Lower leg skin (tissue), 4 donors: Measurements from ENCODE around the gene MX2. TPM values are rescaled to one million over a fixed set of nuclear protein-coding genes. Genes with fewer than 3 reads are reported as not detected.

Experiments used
- DNase-seq, 2 donors: peaks; one replicate each; pipeline ENCODE4 v3.0.0-alpha.2; 2019; ENCODE audit warnings: low spot score in 2 of 2
- H3K4me3 ChIP-seq: fragments of 200-600 bp; sonication (generic); 2 replicates; pipeline ENCODE4 v1.5.1; 2017; ENCODE audit warnings: mild to moderate bottlenecking, low read depth; ENCODE audit not compliant: poor library complexity, severe bottlenecking
- POLR2A ChIP-seq, 2 donors: fragments of 450-650 bp; IDR thresholded peaks; one replicate each; pipeline ENCODE4 v1.6.1; 2016 to 2017; ENCODE audit warnings: antibody characterized with exemption in 2 of 2, mild to moderate bottlenecking in 1 of 2, moderate library complexity in 1 of 2
- WGBS, 2 donors: methylation state at CpG; one replicate each; pipeline ENCODE4 v1.1.5; 2018; 5-methylcytosine and 5-hydroxymethylcytosine counted together
- intact Hi-C: fragments of 100-400 bp; cut with DNase I; formaldehyde crosslinking; loops from one replicate; pipeline ENCODE4 v1.15.0; 2023; ENCODE audit warnings: low total_unique reads
- total RNA-seq, 4 donors: library from RNA; depleted of rRNA; stranded (reverse); fragments of >200 nt; gene quantifications; one replicate each; pipeline ENCODE4 v1.1.0, GENCODE V29; 2016
- TF ChIP-seq, protein P1 (sequence below), 3 donors: fragments of 450-650 bp; IDR thresholded peaks; one replicate each; pipeline ENCODE4 v1.5.1; 2016; ENCODE audit warnings: antibody characterized with exemption in 3 of 3, mild to moderate bottlenecking in 3 of 3, moderate library complexity in 2 of 3

Gene MX2
- total RNA-seq, 4 donors from 2014 or later, result 1.9 to 10.3 (median 6.0) TPM

DNA sequence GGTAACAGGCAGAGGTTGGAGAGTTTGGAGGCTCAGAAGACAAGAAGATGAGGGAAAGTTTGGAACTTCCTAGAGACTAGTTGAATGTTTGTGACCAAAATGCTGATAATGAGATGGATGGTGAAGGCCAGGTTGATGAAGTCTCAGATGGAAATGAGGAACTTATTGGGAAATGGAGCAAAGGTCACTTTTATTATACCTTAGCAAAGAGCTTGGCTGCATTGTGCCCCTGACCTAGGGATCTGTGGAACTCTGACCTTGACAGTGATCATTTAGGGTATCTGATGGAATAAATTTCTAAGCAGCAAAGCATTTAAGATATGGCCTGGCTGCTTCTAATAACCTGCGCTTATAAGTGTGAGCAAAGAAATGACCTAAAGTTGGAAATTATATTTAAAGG is 28.1 kb upstream of the MX2 start:
- WGBS, 2 donors, result 97 to 100% methylated on average over 1 of the region's 1 CpG
- no peak overlapping the region for H3K4me3 ChIP-seq
- intact Hi-C loops, result no loop called here
- DNase-seq, result no peak
- TF ChIP-seq, protein P1, sequence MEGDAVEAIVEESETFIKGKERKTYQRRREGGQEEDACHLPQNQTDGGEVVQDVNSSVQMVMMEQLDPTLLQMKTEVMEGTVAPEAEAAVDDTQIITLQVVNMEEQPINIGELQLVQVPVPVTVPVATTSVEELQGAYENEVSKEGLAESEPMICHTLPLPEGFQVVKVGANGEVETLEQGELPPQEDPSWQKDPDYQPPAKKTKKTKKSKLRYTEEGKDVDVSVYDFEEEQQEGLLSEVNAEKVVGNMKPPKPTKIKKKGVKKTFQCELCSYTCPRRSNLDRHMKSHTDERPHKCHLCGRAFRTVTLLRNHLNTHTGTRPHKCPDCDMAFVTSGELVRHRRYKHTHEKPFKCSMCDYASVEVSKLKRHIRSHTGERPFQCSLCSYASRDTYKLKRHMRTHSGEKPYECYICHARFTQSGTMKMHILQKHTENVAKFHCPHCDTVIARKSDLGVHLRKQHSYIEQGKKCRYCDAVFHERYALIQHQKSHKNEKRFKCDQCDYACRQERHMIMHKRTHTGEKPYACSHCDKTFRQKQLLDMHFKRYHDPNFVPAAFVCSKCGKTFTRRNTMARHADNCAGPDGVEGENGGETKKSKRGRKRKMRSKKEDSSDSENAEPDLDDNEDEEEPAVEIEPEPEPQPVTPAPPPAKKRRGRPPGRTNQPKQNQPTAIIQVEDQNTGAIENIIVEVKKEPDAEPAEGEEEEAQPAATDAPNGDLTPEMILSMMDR (IDR thresholded peaks at IDR 0.05), result no peak
- no peak for TF ChIP-seq POLR2A (IDR thresholded peaks at IDR 0.05)

DNA sequence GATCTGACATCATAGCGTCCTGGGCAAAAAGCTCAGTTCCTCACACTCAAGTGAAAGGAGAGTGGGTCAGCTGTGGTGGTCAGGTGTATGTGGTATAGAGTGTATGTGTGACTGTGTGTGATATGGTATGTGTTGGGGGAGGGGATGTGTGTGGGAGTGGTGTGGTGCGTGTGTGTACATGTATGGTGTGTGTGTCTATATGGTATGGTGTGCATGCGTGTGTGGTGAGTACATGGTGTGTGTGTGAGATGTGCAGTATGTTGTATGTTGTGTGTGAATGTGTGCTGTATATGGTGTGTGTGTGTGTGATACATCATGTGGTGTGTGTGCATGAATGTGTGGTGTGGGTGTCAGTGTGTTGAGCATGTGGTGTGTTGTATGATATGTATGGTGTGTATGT is 24.3 kb upstream of the MX2 start:
- H3K4me3 ChIP-seq, result no peak overlapping the region
- intact Hi-C loops, result no loop called here
- TF ChIP-seq, protein P1 (IDR thresholded peaks at IDR 0.05), result no peak
- TF ChIP-seq POLR2A (IDR thresholded peaks at IDR 0.05), result no peak
- 93% methylated on average over 3 of the region's 3 CpGs for WGBS, 2 donors
- DNase-seq, result no peak

GRCh38 chr21:41338455-41338854 is 23.4 kb upstream of the MX2 start:
- intact Hi-C loops, result no loop called here
- WGBS, 2 donors, result 77 to 83% methylated on average over 8 of the region's 8 CpGs
- TF ChIP-seq POLR2A (IDR thresholded peaks at IDR 0.05), result no peak
- TF ChIP-seq, protein P1 (IDR thresholded peaks at IDR 0.05), result no peak
- DNase-seq, result peak in 1 of 2 donors; percentile 49
- H3K4me3 ChIP-seq, result no peak overlapping the region

DNA sequence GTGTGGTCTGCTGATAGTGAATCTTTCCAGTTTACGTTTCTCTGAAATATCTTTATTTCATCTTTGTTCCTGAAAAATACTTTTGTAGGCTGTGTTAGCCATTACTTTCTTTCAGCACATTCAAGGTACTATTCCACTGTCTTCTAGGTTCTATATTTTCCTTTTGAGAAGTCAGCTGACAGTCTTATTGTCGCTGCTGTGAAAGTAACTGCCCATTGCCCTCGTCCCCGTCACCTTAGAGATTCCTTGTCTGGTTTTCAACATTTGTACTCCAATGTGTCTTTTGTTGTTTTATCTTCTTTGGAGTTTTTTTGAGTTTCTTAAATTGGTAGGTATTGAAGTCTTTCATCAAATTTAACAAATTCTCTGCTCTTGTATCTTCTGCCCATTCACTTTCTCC is 19.8 kb upstream of the MX2 start:
- H3K4me3 ChIP-seq, result no peak overlapping the region
- TF ChIP-seq, protein P1 (IDR thresholded peaks at IDR 0.05), result no peak
- no peak for TF ChIP-seq POLR2A (IDR thresholded peaks at IDR 0.05)
- no peak for DNase-seq
- WGBS, 2 donors, result 91 to 96% methylated on average over 4 of the region's 4 CpGs
- intact Hi-C loops, result no loop called here

- no peak overlapping the region for H3K4me3 ChIP-seq
- WGBS, 2 donors, result 91 to 96% methylated on average over 9 of the region's 9 CpGs
- intact Hi-C loops, result no loop called here
- DNase-seq, result no peak
- TF ChIP-seq POLR2A (IDR thresholded peaks at IDR 0.05), result no peak
- TF ChIP-seq, protein P1 (IDR thresholded peaks at IDR 0.05), result no peak
These were observed 17.7 kb upstream of the MX2 start for GRCh38 chr21:41344146-41344545.

GRCh38 chr21:41345356-41345755 is 16.5 kb upstream of the MX2 start:
- no peak for TF ChIP-seq POLR2A (IDR thresholded peaks at IDR 0.05)
- TF ChIP-seq, protein P1 (IDR thresholded peaks at IDR 0.05), result no peak
- WGBS, 2 donors, result 90 to 95% methylated on average over 4 of the region's 4 CpGs
- intact Hi-C loops, result no loop called here
- no peak for DNase-seq
- H3K4me3 ChIP-seq, result no peak overlapping the region
